Islet precursor cell (in vitro differentiated cells): ENCODE measurements around the gene ABHD1.
A peak's percentile ranks its signal among the peaks of the same experiment; 100 is the strongest.

ENCODE experiments used
- DNase-seq: peaks from one replicate; pipeline ENCODE4 v3.0.0-alpha.2; 2018

ABHD1 gene

GRCh38 chr2:27138111-27138510, 14.5 kb downstream of the ABHD1 start:
- DNase-seq = peak; percentile 34

DNA sequence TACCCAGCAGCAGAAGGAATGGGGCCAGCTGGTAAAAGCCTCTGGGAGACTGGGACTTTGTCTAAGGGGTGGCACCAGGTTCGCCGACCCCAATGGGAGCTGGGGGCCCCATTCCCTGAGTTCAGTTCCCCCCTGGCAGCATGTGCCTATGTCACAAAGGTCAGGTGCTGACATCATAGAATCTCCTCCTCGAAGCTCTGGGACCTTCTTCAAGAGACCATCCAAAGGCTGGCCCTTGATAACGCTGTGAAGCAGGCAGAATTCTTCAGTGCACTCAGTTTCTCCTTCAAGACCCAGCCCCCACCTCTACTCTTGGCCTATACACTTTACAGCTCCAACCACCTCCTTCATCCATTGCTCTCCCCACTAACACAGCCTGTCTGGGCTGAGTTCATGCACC, 15.7 kb downstream of the ABHD1 start, which contains the start of gene PRR30:
Gene PRR30 (minus strand): TSS at position 101 of the 400 bp plus-strand sequence. CDS start 1,081 bp downstream, outside the sequence.
- DNase-seq = peak; percentile 27

- no peak for DNase-seq
These were observed 19.7 kb downstream of the ABHD1 start for GRCh38 chr2:27143285-27143684.

GRCh38 chr2:27145682-27146081, 22.1 kb downstream of the ABHD1 start:
- DNase-seq = no peak

GRCh38 chr2:27147935-27148334, 24.3 kb downstream of the ABHD1 start:
- no peak for DNase-seq

GRCh38 chr2:27148801-27149439, 25.3 kb downstream of the ABHD1 start, which contains the start of gene TCF23:
Gene TCF23, plus strand, starts transcription at chr2:27149004. Its CDS starts 130 bp downstream, at chr2:27149134.
- DNase-seq = no peak

DNA sequence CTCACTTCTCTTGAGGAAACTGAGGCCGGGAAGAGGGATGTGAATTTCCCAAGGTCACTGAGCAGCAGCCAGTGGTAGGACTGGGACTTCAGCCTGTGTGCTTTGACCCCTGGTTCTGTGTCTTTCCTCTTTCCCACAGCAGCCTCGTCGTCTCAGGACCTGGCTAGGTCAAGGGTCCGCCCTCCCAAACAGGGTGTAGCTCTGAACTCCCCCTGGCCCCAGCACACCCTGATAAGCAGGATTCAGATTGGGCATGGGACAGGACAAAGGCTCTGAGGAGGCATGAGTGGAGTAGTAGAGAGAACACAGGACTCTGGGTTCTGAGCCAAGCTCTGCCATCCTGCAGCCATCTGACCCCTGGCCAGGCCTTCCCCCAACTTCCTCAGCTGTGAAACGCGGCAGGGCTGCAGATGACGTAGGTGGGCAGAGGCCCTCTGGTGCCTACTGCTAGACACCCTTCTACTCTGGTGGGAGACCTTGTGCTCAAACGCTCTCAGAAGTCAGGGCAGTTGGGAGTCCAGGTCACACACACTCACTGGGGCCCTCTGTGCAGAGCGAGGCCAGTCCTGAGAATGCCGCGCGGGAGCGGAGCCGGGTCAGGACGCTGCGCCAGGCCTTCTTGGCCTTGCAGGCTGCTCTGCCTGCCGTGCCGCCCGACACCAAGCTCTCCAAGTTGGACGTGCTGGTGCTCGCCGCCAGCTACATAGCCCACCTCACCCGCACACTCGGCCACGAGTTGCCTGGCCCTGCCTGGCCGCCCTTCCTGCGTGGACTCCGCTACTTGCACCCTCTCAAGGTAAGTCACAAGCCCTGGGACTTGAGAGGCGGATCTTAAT, 26.2 kb downstream of the ABHD1 start:
- DNase-seq = no peak

GRCh38 chr2:27150639-27151230, 27.1 kb downstream of the ABHD1 start:
- no peak for DNase-seq

DNA sequence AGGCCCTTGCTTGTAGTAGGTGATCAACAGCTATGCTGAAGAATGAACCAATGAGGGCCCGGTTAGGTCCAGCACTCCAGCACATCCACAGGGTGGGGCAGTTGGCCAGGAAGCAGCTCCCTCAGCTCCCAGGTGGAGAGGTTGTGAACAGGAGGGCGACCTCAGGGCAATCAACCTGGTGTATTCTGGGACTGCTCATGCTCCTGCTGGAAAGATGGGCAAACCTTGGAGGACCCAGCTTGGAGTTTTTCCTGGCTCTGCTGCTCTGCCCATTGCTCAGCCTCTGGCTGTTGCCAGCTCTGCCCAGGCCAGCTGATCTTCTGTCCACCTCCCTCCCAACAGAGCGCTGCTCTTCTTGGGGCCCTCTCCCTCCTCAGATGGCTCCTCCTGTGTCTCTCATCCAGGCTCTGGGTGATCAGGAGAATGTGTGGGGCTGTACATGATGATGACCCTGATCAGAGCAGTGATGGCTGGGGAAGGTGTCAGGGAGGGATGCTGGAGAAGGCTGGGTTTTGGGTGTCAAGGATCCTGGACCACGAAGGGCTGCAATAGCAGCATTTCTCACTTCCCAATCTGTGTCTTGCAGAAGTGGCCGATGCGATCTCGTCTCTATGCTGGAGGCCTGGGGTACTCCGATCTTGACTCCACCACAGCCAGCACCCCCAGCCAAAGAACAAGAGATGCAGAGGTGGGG, 28.6 kb downstream of the ABHD1 start:
- no peak for DNase-seq

DNA sequence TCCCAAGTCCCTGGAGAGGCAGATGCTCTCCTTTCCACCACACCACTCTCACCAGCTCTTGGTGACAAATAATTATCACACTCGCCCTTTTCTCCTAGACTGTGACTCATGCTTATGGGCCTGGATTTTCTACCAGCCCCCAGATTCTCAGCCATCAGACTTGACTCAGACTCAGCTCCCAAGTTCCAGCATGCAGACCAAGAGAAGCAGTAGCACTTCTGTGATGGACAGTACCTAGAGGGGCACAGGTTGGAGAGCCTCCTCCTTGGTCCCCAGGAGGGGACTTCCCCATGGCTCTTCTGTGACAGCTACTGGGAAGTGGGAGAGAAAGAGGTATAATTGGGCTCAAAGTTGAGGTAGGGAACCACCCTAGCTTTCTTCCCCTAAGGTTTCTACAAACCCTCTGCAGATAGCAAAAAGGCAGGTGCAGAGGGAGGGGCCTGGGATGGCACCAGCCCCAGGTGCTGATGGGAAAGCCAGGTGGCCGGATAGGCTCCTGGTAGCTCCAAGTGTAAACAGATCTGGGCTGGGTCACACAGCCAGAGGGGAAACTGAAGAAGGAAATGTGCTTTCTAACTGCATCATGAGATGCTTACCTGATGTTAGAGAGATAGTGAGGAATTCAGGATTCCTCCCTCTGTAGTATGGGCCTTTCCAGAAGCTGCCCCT, 29.3 kb downstream of the ABHD1 start:
- no peak for DNase-seq

DNA sequence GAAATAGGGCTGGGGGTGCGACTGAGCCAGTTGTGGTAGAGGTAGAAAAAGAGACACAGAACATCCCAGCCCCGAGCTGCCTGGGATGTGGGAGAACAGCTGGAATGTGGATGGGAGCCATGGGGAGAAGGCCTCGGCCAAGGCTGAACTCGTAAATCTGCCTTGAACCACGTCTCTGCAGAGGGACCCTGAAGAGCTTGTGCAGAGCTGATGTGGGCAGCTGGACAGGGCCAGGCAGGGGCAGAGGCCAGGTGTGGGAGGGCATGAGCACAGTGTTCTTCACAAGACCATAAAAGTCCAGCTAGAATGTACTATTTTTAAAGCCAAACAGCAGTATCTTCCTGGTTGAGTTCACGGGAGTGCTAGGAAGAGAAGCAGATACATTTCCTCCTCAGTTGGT, 30.9 kb downstream of the ABHD1 start:
- DNase-seq = no peak

GRCh38 chr2:27155069-27155520, 31.5 kb downstream of the ABHD1 start:
- no peak for DNase-seq

DNA sequence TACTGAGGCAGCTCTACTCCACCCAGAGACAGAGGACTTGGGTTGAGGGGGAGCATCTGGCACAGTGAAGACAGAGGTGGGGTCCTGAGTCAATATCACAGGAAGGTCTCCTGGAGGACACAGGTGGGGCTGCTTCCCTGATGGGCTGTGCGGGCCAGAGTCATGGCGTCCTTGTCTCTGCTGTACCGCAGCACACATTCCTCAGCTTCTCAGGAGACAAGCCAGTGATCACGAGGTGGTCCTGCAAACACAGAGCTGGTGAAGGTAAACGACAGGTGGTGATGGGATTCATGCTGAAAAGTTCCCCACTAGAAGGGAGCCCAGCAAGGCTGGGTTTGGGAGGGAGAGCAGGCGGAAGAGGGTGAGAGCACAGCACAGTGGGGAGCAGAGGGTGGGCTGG, 34.9 kb downstream of the ABHD1 start:
- no peak for DNase-seq

GRCh38 chr2:27159271-27159670, 35.7 kb downstream of the ABHD1 start:
- DNase-seq = no peak

DNA sequence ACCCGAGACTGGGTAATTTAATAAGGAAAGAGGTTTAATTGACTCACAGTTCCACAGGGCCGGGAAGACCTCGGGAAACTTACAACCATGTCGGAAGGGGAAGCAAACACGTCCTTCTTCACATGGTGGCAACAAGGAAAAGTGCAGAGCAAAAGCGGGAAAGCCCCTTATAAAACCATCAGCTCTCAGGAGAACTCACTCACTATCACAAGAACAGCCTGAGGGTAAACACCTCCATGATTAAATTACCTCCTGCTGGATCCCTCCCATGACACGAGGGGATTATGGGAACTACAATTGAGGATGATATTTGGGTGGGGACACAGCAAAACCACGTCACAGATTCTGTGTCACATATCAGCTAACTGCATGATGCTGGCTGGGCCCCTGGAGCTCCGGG, 36.6 kb downstream of the ABHD1 start:
- no peak for DNase-seq

DNA sequence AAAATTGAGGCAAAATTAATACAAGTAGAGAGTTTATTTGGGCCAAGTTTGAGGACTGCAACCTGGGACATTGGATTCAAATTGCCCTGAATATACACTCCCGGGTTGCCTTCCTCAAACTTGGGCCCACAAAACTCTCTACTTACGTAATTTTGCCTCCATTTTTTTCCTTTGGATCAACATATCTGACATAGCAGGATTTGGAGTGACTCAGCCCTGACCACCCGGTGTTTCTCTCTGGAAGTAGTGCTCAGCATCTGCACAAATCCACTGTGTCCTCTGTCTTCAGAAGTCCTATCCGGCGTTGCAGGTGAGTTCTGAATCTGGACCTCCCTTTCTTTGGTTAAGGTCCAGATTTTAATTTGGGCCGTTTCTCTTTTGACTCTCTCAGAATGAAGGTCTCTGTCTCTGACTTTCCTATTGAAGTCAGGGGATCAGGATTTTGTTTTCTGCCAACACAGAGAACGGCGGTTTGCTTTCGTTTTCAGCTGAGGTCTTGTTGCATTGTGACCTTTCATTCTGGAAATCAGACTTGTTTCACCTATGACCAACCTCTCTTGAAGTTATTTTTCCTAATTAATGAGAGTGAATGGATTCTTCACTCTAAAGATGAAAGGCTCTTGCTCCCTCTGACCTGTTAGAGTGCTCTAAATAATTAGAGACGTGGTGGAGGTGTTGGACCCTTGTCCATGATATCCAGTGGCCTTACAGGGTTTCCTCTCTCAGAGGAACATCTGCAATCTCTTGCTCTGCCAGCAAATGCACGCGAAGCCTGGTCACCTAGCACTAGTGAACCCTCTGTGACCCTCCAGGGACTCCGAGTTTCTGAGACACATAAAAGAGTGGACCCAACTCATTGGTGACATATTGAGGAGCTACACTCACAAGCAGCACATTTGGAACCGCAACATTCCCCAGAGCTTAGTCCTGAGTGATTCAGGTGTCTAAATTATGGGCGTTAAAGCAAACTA, 38.8 kb downstream of the ABHD1 start:
- no peak for DNase-seq

- DNase-seq = no peak
These were observed 41.5 kb downstream of the ABHD1 start for GRCh38 chr2:27164960-27165763.

DNA sequence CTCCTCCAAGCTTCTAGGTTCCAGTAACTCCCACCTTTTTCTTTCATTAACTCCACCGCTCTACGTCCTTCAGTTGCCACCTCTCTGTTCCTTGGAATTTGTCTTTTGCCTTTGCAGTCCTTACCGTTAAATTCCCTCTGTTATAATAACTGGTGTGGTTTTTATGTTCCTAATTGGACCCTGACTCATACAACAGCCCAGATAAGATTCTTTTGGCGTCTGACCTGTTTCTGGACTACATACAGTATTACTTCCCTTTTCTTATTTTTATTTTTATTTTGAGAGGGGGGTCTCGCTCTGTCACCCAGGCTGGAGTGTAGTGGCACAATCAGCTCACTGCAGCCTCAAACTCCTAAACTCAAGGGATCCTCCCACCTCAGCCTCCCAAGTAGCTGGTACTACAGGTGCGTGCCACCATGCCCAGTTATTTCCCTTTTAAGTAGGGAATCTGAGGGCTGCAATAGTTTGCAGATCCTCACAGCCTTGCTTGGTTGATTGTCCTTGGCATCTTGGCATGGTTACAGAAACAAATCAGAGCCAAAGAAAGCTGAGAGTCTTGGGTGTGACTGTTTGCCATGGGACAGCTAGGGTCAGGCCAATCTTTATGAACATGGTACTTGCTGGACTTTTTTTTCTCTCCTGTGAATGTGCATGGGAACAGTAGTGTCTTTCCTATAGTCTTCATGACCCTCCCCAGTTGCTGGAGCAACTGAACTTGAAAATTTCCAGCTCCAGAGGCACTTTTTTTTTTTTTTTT, 47.1 kb downstream of the ABHD1 start:
- DNase-seq = no peak

DNA sequence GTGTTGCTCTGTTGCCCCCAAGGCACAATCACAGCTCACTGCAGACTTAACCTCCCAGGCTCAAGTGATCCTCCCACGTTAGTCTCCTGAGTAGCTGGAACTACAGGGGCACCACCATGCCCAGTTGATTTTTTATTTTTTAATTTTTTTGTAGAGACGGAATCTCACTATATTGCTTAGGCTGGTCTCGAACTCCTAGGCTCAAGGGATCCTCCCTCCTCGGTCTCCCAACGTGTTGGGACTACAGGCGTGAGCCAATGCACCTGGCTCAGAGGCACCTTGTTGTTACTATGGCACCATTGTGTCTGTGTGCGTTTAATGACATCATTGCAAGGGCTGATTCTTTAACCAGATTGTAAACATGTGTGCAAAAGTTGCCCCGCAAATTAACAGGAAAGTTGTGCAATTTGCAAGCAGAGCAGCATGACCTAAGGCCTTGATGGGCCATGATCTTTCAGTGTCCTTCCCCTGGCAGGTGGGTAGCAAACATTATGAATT, 47.8 kb downstream of the ABHD1 start:
- no peak for DNase-seq
